GM23338 (cell line): ENCODE measurements around the gene SF3B3. TPM values are rescaled to one million over a fixed set of nuclear protein-coding genes. Genes with fewer than 3 reads are reported as not detected.

ENCODE experiments used
- ATAC-seq: fragments of 200-7000 bp; cut with Tn5 transposase; 3 replicates; pipeline ENCODE4 v1.9.1; 2020
- DNase-seq: peaks from one replicate; pipeline ENCODE4 v3.0.0-alpha.2; 2015; ENCODE audit warnings: low spot score
- H2AFZ ChIP-seq: fragments of 200-600 bp; sonication (generic); 2 replicates; pipeline ENCODE4 v1.8.0; 2016; ENCODE audit warnings: antibody characterized with exemption, mild to moderate bottlenecking, moderate library complexity
- H3F3A ChIP-seq: fragments of 200-600 bp; sonication (generic); replicated peaks from 2 replicates; pipeline ENCODE4 v1.8.0; 2017; ENCODE audit warnings: antibody characterized with exemption, mixed run types, low read depth
- H3K27ac ChIP-seq: fragments of 200-600 bp; sonication (generic); 2 replicates; pipeline ENCODE4 v1.6.1; 2016; ENCODE audit warnings: low read depth
- H3K27me3 ChIP-seq: fragments of 200-600 bp; sonication (generic); 2 replicates; pipeline ENCODE4 v1.8.0; 2016; ENCODE audit warnings: mild to moderate bottlenecking, mixed run types, moderate library complexity; ENCODE audit not compliant: insufficient read depth
- H3K36me3 ChIP-seq: fragments of 200-600 bp; sonication (generic); 2 replicates; pipeline ENCODE4 v1.8.0; 2016; ENCODE audit warnings: mild to moderate bottlenecking; ENCODE audit not compliant: insufficient read depth
- H3K4me1 ChIP-seq: fragments of 200-600 bp; sonication (generic); 2 replicates; pipeline ENCODE4 v1.8.0; 2016; ENCODE audit warnings: mild to moderate bottlenecking, moderate library complexity; ENCODE audit not compliant: insufficient read depth
- H3K4me2 ChIP-seq: fragments of 200-600 bp; sonication (generic); 2 replicates; pipeline ENCODE4 v1.7.1; 2017; ENCODE audit warnings: mixed run types
- H3K4me3 ChIP-seq: fragments of 200-600 bp; sonication (generic); 2 replicates; pipeline ENCODE4 v1.6.1; 2016; ENCODE audit warnings: mixed run types
- H3K79me2 ChIP-seq: fragments of 200-600 bp; sonication (generic); replicated peaks from 2 replicates; pipeline ENCODE4 v1.8.0; 2017; ENCODE audit warnings: mild to moderate bottlenecking; ENCODE audit not compliant: insufficient read depth
- H3K9me2 ChIP-seq: fragments of 200-600 bp; sonication (generic); 2 replicates; pipeline ENCODE4 v1.8.0; 2017; ENCODE audit not compliant: insufficient read depth
- H4K20me1 ChIP-seq: fragments of 200-600 bp; sonication (generic); replicated peaks from 2 replicates; pipeline ENCODE4 v1.8.0; 2017; ENCODE audit warnings: mild to moderate bottlenecking; ENCODE audit not compliant: insufficient read depth
- H3K27ac Mint-ChIP-seq: 2 replicates; pipeline ENCODE4 v1.8.0; 2020; ENCODE audit warnings: inconsistent platforms, mild to moderate bottlenecking, moderate library complexity, mixed read lengths
- H3K27me3 Mint-ChIP-seq: 3 replicates; pipeline ENCODE4 v1.8.0; 2022; ENCODE audit warnings: low read depth, mild to moderate bottlenecking, moderate library complexity, mixed read lengths, inconsistent platforms; ENCODE audit not compliant: insufficient read depth, poor library complexity
- H3K36me3 Mint-ChIP-seq: 3 replicates; pipeline ENCODE4 v1.8.0; 2021; ENCODE audit warnings: low read depth, mild to moderate bottlenecking, inconsistent platforms, moderate library complexity, mixed read lengths
- H3K4me1 Mint-ChIP-seq: 3 replicates; pipeline ENCODE4 v1.8.0; 2020; ENCODE audit warnings: mild to moderate bottlenecking, inconsistent platforms, mixed read lengths
- H3K4me3 Mint-ChIP-seq: 3 replicates; pipeline ENCODE4 v1.8.0; 2021; ENCODE audit warnings: moderate library complexity, mild to moderate bottlenecking, inconsistent platforms, mixed read lengths
- H3K9me3 Mint-ChIP-seq: 3 replicates; pipeline ENCODE4 v1.8.0; 2020; ENCODE audit warnings: moderate library complexity, mild to moderate bottlenecking, inconsistent platforms, mixed read lengths
- CREB1 ChIP-seq: fragments of 250-450 bp; sonication (Bioruptor Pico); IDR thresholded peaks from 2 replicates; pipeline ENCODE4 v1.5.0; 2020; ENCODE audit warnings: low read depth, mild to moderate bottlenecking, moderate library complexity
- EZH2 ChIP-seq: fragments of 200-600 bp; sonication (generic); IDR thresholded peaks from one replicate; pipeline ENCODE4 v1.8.0; 2017; ENCODE audit warnings: antibody characterized with exemption, mild to moderate bottlenecking, low read depth; ENCODE audit not compliant: unreplicated experiment
- EZH2phosphoT487 ChIP-seq: fragments of 200-600 bp; sonication (generic); IDR thresholded peaks from one replicate; pipeline ENCODE4 v1.8.1; 2018; ENCODE audit warnings: antibody characterized with exemption; ENCODE audit not compliant: unreplicated experiment
- JUNB ChIP-seq: IDR thresholded peaks from one replicate; pipeline ENCODE4 v1.6.1; 2016; ENCODE audit warnings: antibody characterized with exemption; ENCODE audit not compliant: unreplicated experiment
- NANOG ChIP-seq: IDR thresholded peaks from 2 replicates; pipeline ENCODE4 v1.6.1; 2016; ENCODE audit warnings: antibody characterized with exemption, borderline replicate concordance
- POLR2AphosphoS5 ChIP-seq: IDR thresholded peaks from 2 replicates; pipeline ENCODE4 v1.6.1; 2016; ENCODE audit warnings: antibody characterized with exemption, low read depth
- STAT1 ChIP-seq: IDR thresholded peaks from one replicate; pipeline ENCODE4 v1.6.1; 2016; ENCODE audit warnings: antibody characterized with exemption; ENCODE audit not compliant: unreplicated experiment
- ZNF114 ChIP-seq: fragments of 250-450 bp; sonication (Bioruptor Pico); IDR thresholded peaks from 2 replicates; pipeline ENCODE4 v1.5.0; 2020; ENCODE audit warnings: mild to moderate bottlenecking, moderate library complexity
- ZNF331 ChIP-seq: fragments of 250-450 bp; sonication (Bioruptor Pico); IDR thresholded peaks from 2 replicates; pipeline ENCODE4 v1.5.0; 2020; ENCODE audit warnings: low read depth, mild to moderate bottlenecking, moderate library complexity
- polyA plus RNA-seq: library from polyadenylated mRNA; unstranded; fragments of >200 nt; fragmentation: Nextera tagmentation; extraction: Ambion mirVana; gene quantifications from 2 replicates; pipeline ENCODE4 v1.2.1, GENCODE V29; 2016
- total RNA-seq: library from RNA; depleted of rRNA; stranded (reverse); fragments of >200 nt; shearing (Covaris generic); gene quantifications from 2 replicates; pipeline ENCODE4 v1.2.3, GENCODE V29; 2014
- TF ChIP-seq, protein P1 (sequence below), 2 experiments: fragments of 200-600 bp in 1 of 2; sonication (generic) in 1 of 2; conservative IDR thresholded peaks; 2 replicates each; pipeline versions ENCODE4 v1.5.1 to v1.6.1; 2016 to 2017; ENCODE audit warnings: antibody characterized with exemption in 2 of 2, low read depth in 2 of 2, mild to moderate bottlenecking in 2 of 2, moderate library complexity in 1 of 2
- TF ChIP-seq, protein P2 (sequence below): IDR thresholded peaks from one replicate; pipeline ENCODE4 v1.6.1; 2018; ENCODE audit warnings: antibody characterized with exemption; ENCODE audit not compliant: unreplicated experiment
- TF ChIP-seq, protein P3 (sequence below): IDR thresholded peaks from 2 replicates; pipeline ENCODE4 v1.6.1; 2016; ENCODE audit warnings: antibody characterized with exemption
- TF ChIP-seq, protein P4 (sequence below): fragments of 250-450 bp; sonication (Bioruptor Pico); IDR thresholded peaks from 2 replicates; pipeline ENCODE4 v1.5.0; 2020; ENCODE audit warnings: mild to moderate bottlenecking, moderate library complexity

SF3B3 gene
- total and polyA plus RNA-seq, 2 experiments from 2014 or later = 202 to 289 TPM

DNA sequence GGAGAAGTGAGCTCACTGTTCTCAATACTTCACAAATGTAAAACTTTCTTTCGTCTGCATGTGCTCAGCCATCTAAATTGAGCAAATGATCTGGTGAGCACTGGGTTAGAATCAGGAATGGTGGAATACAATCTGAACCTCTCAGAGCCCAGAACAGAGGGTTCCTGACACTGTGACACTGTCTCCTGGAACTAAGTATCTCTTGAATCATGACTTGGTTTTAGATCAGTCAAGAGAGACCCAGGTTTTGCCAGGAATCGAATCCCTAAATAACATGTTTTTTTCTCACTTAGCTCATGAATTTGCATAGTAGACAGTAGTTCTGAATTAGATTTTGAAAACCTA is 49.3 kb downstream of the SF3B3 start:
- peaks cover 53% of the 10 kb centered on the region for H3K36me3 ChIP-seq
- H3K4me1 ChIP-seq = peaks cover 7% of the 10 kb centered on the region
- H3K27ac ChIP-seq = peak overlapping the region; percentile 87
- H2AFZ ChIP-seq = no peak overlapping the region
- no peak overlapping the region for H3K4me3 Mint-ChIP-seq
- peaks cover 25% of the 10 kb centered on the region for H3K4me1 Mint-ChIP-seq
- no peak for TF ChIP-seq EZH2phosphoT487
- TF ChIP-seq, protein P1, sequence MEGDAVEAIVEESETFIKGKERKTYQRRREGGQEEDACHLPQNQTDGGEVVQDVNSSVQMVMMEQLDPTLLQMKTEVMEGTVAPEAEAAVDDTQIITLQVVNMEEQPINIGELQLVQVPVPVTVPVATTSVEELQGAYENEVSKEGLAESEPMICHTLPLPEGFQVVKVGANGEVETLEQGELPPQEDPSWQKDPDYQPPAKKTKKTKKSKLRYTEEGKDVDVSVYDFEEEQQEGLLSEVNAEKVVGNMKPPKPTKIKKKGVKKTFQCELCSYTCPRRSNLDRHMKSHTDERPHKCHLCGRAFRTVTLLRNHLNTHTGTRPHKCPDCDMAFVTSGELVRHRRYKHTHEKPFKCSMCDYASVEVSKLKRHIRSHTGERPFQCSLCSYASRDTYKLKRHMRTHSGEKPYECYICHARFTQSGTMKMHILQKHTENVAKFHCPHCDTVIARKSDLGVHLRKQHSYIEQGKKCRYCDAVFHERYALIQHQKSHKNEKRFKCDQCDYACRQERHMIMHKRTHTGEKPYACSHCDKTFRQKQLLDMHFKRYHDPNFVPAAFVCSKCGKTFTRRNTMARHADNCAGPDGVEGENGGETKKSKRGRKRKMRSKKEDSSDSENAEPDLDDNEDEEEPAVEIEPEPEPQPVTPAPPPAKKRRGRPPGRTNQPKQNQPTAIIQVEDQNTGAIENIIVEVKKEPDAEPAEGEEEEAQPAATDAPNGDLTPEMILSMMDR (conservative IDR thresholded peaks at IDR 0.05; ENCODE audit: low read depth in 2 of 2) = no peak
- TF ChIP-seq NANOG = no peak
- TF ChIP-seq, protein P2, sequence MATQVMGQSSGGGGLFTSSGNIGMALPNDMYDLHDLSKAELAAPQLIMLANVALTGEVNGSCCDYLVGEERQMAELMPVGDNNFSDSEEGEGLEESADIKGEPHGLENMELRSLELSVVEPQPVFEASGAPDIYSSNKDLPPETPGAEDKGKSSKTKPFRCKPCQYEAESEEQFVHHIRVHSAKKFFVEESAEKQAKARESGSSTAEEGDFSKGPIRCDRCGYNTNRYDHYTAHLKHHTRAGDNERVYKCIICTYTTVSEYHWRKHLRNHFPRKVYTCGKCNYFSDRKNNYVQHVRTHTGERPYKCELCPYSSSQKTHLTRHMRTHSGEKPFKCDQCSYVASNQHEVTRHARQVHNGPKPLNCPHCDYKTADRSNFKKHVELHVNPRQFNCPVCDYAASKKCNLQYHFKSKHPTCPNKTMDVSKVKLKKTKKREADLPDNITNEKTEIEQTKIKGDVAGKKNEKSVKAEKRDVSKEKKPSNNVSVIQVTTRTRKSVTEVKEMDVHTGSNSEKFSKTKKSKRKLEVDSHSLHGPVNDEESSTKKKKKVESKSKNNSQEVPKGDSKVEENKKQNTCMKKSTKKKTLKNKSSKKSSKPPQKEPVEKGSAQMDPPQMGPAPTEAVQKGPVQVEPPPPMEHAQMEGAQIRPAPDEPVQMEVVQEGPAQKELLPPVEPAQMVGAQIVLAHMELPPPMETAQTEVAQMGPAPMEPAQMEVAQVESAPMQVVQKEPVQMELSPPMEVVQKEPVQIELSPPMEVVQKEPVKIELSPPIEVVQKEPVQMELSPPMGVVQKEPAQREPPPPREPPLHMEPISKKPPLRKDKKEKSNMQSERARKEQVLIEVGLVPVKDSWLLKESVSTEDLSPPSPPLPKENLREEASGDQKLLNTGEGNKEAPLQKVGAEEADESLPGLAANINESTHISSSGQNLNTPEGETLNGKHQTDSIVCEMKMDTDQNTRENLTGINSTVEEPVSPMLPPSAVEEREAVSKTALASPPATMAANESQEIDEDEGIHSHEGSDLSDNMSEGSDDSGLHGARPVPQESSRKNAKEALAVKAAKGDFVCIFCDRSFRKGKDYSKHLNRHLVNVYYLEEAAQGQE = no peak
- TF ChIP-seq ZNF331 = no peak
- no peak for TF ChIP-seq CREB1 (CRISPR knock-in tag)
- no peak for TF ChIP-seq POLR2AphosphoS5
- TF ChIP-seq ZNF114 (CRISPR knock-in tag) = no peak
- TF ChIP-seq JUNB = no peak
- TF ChIP-seq, protein P3, sequence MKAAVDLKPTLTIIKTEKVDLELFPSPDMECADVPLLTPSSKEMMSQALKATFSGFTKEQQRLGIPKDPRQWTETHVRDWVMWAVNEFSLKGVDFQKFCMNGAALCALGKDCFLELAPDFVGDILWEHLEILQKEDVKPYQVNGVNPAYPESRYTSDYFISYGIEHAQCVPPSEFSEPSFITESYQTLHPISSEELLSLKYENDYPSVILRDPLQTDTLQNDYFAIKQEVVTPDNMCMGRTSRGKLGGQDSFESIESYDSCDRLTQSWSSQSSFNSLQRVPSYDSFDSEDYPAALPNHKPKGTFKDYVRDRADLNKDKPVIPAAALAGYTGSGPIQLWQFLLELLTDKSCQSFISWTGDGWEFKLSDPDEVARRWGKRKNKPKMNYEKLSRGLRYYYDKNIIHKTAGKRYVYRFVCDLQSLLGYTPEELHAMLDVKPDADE = no peak
- TF ChIP-seq STAT1 = no peak
- TF ChIP-seq EZH2 = no peak
- TF ChIP-seq, protein P4, sequence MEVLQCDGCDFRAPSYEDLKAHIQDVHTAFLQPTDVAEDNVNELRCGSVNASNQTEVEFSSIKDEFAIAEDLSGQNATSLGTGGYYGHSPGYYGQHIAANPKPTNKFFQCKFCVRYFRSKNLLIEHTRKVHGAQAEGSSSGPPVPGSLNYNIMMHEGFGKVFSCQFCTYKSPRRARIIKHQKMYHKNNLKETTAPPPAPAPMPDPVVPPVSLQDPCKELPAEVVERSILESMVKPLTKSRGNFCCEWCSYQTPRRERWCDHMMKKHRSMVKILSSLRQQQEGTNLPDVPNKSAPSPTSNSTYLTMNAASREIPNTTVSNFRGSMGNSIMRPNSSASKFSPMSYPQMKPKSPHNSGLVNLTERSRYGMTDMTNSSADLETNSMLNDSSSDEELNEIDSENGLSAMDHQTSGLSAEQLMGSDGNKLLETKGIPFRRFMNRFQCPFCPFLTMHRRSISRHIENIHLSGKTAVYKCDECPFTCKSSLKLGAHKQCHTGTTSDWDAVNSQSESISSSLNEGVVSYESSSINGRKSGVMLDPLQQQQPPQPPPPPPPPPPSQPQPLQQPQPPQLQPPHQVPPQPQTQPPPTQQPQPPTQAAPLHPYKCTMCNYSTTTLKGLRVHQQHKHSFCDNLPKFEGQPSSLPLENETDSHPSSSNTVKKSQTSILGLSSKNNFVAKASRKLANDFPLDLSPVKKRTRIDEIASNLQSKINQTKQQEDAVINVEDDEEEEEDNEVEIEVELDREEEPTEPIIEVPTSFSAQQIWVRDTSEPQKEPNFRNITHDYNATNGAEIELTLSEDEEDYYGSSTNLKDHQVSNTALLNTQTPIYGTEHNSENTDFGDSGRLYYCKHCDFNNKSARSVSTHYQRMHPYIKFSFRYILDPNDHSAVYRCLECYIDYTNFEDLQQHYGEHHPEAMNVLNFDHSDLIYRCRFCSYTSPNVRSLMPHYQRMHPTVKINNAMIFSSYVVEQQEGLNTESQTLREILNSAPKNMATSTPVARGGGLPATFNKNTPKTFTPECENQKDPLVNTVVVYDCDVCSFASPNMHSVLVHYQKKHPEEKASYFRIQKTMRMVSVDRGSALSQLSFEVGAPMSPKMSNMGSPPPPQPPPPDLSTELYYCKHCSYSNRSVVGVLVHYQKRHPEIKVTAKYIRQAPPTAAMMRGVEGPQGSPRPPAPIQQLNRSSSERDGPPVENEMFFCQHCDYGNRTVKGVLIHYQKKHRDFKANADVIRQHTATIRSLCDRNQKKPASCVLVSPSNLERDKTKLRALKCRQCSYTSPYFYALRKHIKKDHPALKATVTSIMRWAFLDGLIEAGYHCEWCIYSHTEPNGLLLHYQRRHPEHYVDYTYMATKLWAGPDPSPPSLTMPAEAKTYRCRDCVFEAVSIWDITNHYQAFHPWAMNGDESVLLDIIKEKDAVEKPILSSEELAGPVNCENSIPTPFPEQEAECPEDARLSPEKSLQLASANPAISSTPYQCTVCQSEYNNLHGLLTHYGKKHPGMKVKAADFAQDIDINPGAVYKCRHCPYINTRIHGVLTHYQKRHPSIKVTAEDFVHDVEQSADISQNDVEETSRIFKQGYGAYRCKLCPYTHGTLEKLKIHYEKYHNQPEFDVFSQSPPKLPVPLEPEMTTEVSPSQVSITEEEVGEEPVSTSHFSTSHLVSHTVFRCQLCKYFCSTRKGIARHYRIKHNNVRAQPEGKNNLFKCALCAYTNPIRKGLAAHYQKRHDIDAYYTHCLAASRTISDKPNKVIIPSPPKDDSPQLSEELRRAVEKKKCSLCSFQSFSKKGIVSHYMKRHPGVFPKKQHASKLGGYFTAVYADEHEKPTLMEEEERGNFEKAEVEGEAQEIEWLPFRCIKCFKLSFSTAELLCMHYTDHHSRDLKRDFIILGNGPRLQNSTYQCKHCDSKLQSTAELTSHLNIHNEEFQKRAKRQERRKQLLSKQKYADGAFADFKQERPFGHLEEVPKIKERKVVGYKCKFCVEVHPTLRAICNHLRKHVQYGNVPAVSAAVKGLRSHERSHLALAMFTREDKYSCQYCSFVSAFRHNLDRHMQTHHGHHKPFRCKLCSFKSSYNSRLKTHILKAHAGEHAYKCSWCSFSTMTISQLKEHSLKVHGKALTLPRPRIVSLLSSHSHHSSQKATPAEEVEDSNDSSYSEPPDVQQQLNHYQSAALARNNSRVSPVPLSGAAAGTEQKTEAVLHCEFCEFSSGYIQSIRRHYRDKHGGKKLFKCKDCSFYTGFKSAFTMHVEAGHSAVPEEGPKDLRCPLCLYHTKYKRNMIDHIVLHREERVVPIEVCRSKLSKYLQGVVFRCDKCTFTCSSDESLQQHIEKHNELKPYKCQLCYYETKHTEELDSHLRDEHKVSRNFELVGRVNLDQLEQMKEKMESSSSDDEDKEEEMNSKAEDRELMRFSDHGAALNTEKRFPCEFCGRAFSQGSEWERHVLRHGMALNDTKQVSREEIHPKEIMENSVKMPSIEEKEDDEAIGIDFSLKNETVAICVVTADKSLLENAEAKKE (CRISPR knock-in tag) = no peak
- peaks cover 19% of the 10 kb centered on the region for H3K27me3 Mint-ChIP-seq
- DNase-seq (no peak), ATAC-seq (no peak)
- H3K9me3 Mint-ChIP-seq = no peaks in the 10 kb centered on the region; the same call in 2 of the 3 replicates
- peaks cover 70% of the 10 kb centered on the region for H3F3A ChIP-seq
- no peak overlapping the region for H3K4me3 ChIP-seq
- H3K9me2 ChIP-seq = no peaks in the 10 kb centered on the region
- H3K36me3 Mint-ChIP-seq = peaks cover 74% of the 10 kb centered on the region
- no peak overlapping the region for H3K27ac Mint-ChIP-seq
- H4K20me1 ChIP-seq = peaks cover 53% of the 10 kb centered on the region
- H3K4me2 ChIP-seq = no peak overlapping the region
- H3K27me3 ChIP-seq = no peaks in the 10 kb centered on the region
- H3K79me2 ChIP-seq = no peaks in the 10 kb centered on the region; the same call in none of the 2 replicates
